Measurements from ENCODE around the gene HHAT.

- TF ChIP-seq CTCF (IDR thresholded peaks at IDR 0.05) (no peak), POLR2A (IDR thresholded peaks at IDR 0.05) (no peak), EP300 (IDR thresholded peaks at IDR 0.05) (no peak)
These were observed 7.7 kb downstream of the HHAT start for GRCh38 chr1:210336362-210336761.
